HG02938 (cell line): Measurements from ENCODE around the gene SRI.
"Not testable (repeated sequence)": the region's sequence is repeated elsewhere in the genome, so short reads cannot be mapped to it uniquely, and the experiment has no call there.

ENCODE experiments used
- ATAC-seq: cut with Tn5 transposase; IDR thresholded peaks from one replicate; pipeline ENCODE4 v1.9.1; 2021; ENCODE audit warnings: mild to moderate bottlenecking, moderate library complexity; ENCODE audit not compliant: unreplicated experiment

Gene SRI

GRCh38 chr7:88219781-88220747, at the start of gene SRI:
TSS of gene SRI (minus strand) at chr7:88220038. CDS start at chr7:88220026, 12 bp downstream.
- ATAC-seq, result peak; percentile 52

- ATAC-seq, result no peak
Observed at GRCh38 chr7:88269586-88269985, 49.7 kb upstream of the SRI start.

- no peak for ATAC-seq
Observed at GRCh38 chr7:88268858-88269257, 49.0 kb upstream of the SRI start.

GRCh38 chr7:88268051-88268450, 48.2 kb upstream of the SRI start:
- ATAC-seq, result no peak

- ATAC-seq, result no peak
Observed at GRCh38 chr7:88267421-88267820, 47.6 kb upstream of the SRI start.

GRCh38 chr7:88264987-88265386, 45.1 kb upstream of the SRI start:
- not testable (repeated sequence) for ATAC-seq

GRCh38 chr7:88262562-88262961, 42.7 kb upstream of the SRI start:
- ATAC-seq, result no peak

DNA sequence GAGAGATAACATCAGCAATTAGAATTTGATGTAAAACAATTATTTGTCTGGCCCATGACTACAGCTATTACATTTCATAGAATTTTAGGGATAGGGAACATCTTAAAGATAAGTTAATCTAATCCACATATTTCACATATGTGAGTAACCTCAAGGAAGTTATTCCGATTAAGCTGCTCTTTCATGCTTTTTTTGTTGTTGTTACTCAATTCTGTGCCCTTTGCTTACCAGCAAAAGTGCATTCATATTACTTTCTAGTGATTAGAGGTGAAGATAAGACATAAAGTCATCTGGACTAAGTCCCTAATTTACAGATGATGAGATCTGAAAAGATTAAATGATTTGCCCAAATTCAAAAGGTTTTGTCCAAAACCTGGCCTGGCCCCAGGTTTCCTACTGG, 40.9 kb upstream of the SRI start:
- ATAC-seq, result no peak

GRCh38 chr7:88259656-88260380, 40.0 kb upstream of the SRI start:
- ATAC-seq, result no peak

DNA sequence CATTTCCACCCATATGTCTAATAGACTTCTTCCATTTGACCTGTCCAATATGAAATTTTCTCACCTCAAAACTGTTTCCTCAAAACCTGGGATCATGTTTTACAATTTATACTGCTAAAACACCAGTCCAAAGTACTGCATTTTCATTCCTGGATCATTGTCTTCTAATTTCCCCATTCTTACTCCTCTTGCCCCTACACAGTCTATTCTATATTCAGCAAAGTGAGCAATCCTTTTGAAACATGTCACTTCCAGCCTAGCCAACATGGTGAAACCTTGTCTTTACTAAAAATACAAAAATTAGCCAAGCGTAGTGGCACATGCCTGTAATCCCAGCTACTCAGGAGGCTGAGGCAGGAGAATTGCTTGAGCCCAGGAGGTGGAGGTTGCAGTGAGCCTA, 38.5 kb upstream of the SRI start:
- ATAC-seq, result not testable (repeated sequence)

GRCh38 chr7:88256906-88257305, 37.1 kb upstream of the SRI start:
- ATAC-seq, result no peak

DNA sequence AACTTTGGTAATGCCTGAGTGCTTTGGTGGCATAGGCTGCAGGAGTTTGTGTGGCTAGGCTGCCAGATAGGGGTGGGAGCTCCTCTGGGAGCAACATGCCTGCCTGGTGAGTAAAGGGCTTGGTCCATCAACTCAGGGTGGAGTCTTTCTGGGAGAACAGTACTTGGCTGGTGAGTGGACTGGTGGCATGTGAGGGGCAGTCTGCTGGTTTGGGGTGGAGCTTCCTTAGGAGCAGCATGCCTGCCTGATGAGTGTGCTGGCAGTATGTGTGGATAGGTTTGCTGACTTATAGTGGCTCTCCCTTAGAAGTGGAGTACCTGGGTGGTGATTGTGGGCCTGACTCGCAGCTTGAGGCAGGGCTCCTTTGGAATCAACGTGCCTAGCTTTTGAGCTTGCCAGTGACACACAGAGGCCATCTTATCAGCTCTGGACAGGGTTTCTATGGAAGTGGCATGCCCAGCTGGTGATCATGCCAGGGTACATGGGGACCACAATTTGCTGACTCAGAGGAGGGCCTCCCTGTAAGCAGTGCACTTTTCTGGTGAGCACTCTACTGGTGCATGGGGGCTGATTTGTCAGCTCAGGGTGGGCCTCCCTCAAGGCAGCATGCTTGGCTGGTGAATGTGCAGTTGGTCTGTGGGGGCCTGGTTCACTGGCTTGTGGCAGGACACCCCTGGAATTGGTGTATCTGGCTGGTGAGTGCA, 35.0 kb upstream of the SRI start:
- ATAC-seq, result no peak

- ATAC-seq, result no peak
Observed at GRCh38 chr7:88253640-88254039, 33.8 kb upstream of the SRI start.

- ATAC-seq, result no peak
Observed at GRCh38 chr7:88244258-88244657, 24.4 kb upstream of the SRI start.

DNA sequence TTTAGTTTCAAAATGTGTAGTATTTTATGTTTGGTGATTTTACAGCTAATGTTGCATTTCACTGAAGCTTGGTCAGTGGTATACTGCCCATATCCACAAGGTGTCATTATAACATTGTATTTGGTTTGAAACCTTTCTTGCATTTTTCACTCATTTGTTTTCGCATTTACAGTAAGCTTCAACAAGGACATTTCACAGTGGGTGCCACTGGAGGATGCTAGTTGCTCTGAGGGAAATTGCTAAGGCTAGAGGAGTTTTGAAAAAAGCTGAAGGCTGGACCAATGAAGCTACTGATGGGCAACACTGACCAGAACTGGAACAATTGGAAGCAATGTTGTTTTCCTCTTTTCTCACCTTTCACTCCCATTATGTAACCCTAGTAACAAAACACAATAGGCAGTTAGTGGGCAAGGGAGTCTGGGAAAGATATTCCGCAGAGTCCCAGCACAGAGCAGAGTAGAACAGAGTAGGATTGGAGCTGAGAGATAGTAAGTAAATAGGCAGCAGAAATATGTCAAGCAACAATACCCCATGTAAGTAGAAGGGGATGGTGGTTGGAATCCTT, 23.6 kb upstream of the SRI start:
- ATAC-seq, result peak; percentile 85

DNA sequence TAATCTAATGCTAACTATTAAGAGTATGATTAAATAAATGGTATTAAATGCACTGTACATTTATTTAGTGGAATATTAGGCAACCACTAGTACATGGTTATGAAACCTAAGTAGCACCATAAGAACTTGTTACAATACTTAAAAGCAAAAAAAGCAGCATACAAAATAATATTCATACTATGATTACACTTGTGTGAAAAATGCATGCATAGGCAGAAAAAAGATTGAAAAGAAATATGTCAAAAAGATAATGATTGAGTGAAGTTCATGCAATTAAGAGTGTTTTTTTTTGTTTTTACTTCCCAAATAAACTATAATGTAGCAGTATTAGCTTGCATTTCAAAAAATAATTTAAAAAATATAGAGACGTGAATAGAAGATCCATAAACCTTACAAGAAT, 20.0 kb upstream of the SRI start:
- no peak for ATAC-seq

- ATAC-seq, result no peak
Observed at GRCh38 chr7:88233828-88234227, 14.0 kb upstream of the SRI start.

- ATAC-seq, result no peak
Observed at GRCh38 chr7:88230646-88231045, 10.8 kb upstream of the SRI start.

GRCh38 chr7:88229302-88229995, 9.6 kb upstream of the SRI start:
- ATAC-seq, result no peak

DNA sequence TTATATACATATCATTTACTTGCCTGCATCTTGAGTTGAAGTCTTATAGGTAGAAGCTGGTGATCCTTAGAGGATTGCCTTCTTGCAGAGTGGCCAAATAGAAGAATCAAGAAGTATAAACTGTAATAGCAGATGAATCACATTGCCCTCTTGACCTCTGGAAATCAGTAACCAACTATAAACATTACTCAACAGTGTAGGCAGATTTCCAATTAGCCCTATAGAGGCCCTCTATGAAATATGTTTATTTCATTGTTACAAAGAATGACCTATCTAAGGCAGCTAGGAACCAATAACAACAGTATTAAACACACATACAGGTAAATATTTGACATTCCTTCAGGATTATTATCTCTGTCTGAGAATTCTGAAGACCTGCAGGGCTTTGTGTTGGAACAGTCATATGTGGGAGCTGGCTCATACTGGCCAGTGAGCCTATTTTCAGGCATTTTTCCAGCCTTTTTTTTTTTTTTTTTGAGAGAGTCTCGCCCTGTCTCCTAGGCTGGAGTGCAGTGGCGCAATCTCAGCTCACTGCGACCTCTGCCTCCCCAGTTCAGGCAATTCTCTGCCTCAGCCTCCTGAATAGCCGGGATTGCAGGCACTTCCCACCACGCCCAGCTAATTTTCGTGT, 7.2 kb upstream of the SRI start:
- ATAC-seq, result no peak
